Mammary epithelial cell (primary cell): ENCODE measurements around the gene STRBP.

ENCODE experiments used
- CTCF ChIP-seq, 2 donors: IDR thresholded peaks in 1 of 2; conservative IDR thresholded peaks in 1 of 2; 2 replicates each; pipeline ENCODE4 v1.5.1; 2011 to 2012; ENCODE audit warnings: inconsistent platforms in 2 of 2, low read length in 2 of 2, mild to moderate bottlenecking in 2 of 2, control low read depth in 1 of 2, low read depth in 1 of 2; ENCODE audit not compliant: insufficient read depth in 1 of 2; ENCODE audit errors: extremely low read depth in 1 of 2
- EZH2 ChIP-seq: IDR thresholded peaks from 2 replicates; pipeline ENCODE4 v1.6.1; 2012; ENCODE audit warnings: low read length, inconsistent platforms, borderline replicate concordance

- TF ChIP-seq CTCF (conservative IDR thresholded peaks at IDR 0.05 in 1 of 2, IDR thresholded peaks at IDR 0.05 in 1 of 2; ENCODE audit: extremely low read depth in 1 of 2, insufficient read depth in 1 of 2, low read depth in 1 of 2, low read length in 2 of 2), result no peak
- no peak for TF ChIP-seq EZH2
These were observed 59.7 kb downstream of the STRBP start for GRCh38 chr9:123208626-123209174.
